NOMO-1 (cell line): Measurements from ENCODE around the gene PURA.

Experiments
- DNase-seq, 2 experiments: peaks; one replicate each; lab custom pipeline; 2025; ENCODE audit not compliant: unreplicated experiment in 2 of 2; lab: John Stamatoyannopoulos, UW

PURA gene

GRCh38 chr5:140113699-140114263, at the start of gene PURA:
Gene PURA, plus strand, starts transcription at chr5:140114109. Its CDS starts 73 bp downstream, at chr5:140114182.
- peak; percentile 89 to 91 for DNase-seq

- no peak for DNase-seq
Measured at GRCh38 chr5:140072812-140073211, 41.1 kb upstream of the PURA start.

GRCh38 chr5:140073296-140073695, 40.6 kb upstream of the PURA start:
- peak in 1 of 2 experiments; percentile 23 for DNase-seq

GRCh38 chr5:140075371-140075770, 38.5 kb upstream of the PURA start:
- DNase-seq, result no peak

GRCh38 chr5:140076142-140076541, 37.8 kb upstream of the PURA start:
- no peak for DNase-seq

GRCh38 chr5:140076788-140077187, 37.1 kb upstream of the PURA start:
- no peak for DNase-seq

- DNase-seq, result no peak
Measured at GRCh38 chr5:140083120-140083519, 30.8 kb upstream of the PURA start.

GRCh38 chr5:140083650-140084049, 30.3 kb upstream of the PURA start:
- DNase-seq, result no peak

GRCh38 chr5:140084541-140084940, 29.4 kb upstream of the PURA start:
- no peak for DNase-seq

GRCh38 chr5:140090251-140090650, 23.7 kb upstream of the PURA start:
- DNase-seq, result no peak

- no peak for DNase-seq
Measured at GRCh38 chr5:140093179-140093578, 20.7 kb upstream of the PURA start.

GRCh38 chr5:140093866-140094265, 20.0 kb upstream of the PURA start:
- no peak for DNase-seq

GRCh38 chr5:140094889-140095288, 19.0 kb upstream of the PURA start:
- DNase-seq, result no peak

- no peak for DNase-seq
Measured at GRCh38 chr5:140101179-140101578, 12.7 kb upstream of the PURA start.

GRCh38 chr5:140103154-140103553, 10.8 kb upstream of the PURA start:
- DNase-seq, result no peak

GRCh38 chr5:140104100-140104499, 9.8 kb upstream of the PURA start:
- no peak for DNase-seq

GRCh38 chr5:140106101-140106500, 7.8 kb upstream of the PURA start:
- DNase-seq, result peak in 1 of 2 experiments; percentile 29

- DNase-seq, result no peak
Measured at GRCh38 chr5:140106805-140107311, 7.1 kb upstream of the PURA start.

GRCh38 chr5:140107312-140108092, 6.4 kb upstream of the PURA start:
- DNase-seq, result peak; percentile 88 to 91

- no peak for DNase-seq
Measured at GRCh38 chr5:140108093-140109017, 5.6 kb upstream of the PURA start.
